Activated gamma-delta T cell treated with Interleukin-2 at 50 U/mL for 16 hours (primary cell): ENCODE results near the gene ACTMAP.

Source experiments
- DNase-seq: peaks from one replicate; pipeline ENCODE4 v3.0.0-alpha.2; 2020

Gene ACTMAP

GRCh38 chr19:40692212-40692551 lies 58.1 kb downstream of the ACTMAP start:
- no peak for DNase-seq

GRCh38 chr19:40691421-40692211 lies 58.7 kb downstream of the ACTMAP start:
- no peak for DNase-seq
